MV-4-11 (cell line): ENCODE data around the gene BAMBI.

Experiments
- DNase-seq: peaks from one replicate; lab custom pipeline; 2025; lab: John Stamatoyannopoulos, UW

The BAMBI gene

DNA sequence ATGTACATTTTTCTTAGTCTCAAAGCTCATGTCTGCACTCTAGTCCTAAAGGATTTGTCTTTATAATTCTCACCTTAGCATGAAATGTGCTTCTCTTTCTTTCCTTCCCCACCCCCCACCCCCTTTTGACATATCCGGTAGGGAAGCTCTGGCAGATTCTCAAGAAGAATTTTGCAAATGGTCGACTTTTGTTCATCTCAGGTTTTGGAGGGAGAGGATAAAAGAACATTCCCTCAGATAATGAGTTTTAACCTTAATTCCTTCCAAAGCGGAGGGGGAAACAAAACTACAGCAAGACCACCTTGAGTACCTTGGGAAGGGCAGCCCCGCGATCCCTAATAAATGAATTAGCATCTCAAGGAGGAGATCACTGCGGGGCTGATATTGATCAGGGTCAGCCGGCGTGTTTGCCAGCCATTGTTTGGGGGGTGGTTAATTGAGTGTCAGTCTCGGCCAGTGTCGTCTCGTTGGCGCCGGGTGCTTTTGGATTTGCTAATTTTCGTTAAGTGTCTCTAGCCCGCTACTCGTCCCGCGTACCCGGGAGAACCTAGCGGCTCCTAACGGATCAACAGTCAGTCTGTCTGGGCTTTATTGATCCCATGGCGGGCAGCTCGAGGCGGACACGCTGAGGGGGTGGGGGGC is 874 bp upstream of the BAMBI start:
- DNase-seq = no peak

DNA sequence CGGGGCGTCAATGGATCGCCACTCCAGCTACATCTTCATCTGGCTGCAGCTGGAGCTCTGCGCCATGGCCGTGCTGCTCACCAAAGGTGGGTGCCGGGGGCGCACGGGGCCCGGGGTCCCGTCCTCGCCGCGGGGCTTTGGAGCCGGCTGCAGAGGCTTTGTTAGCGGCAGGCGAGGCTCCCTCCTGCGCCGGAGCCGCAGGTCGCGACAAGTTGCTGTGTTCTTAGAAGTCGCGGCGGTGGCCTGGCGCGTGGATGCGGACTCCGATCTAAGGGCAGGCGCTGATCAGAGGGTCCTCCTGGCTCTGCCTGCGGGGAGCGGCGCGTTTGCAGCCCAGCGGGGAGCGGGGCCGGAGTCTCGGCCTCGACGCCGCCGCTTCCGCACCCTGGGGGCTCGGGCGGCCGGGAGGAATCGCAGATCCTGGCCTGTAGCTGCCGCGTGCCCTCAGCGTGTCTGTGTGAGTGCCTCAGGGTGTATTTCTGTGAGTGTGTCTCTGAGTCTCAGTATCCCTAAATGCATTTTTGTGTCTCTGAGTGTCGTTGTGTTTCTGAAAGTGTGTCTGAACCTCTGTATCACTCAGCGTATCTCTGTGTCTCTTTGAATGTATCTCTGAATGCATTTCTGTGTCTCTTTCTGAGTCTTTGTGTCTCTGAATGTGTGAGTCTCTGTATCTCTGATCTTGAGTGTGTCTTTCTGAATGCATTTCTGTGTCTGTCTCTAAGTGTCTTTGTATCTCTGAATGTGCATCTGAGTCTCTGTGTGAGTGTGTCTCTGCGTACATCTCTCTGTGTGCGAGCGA is 766 bp downstream of the BAMBI start:
- DNase-seq = no peak

DNA sequence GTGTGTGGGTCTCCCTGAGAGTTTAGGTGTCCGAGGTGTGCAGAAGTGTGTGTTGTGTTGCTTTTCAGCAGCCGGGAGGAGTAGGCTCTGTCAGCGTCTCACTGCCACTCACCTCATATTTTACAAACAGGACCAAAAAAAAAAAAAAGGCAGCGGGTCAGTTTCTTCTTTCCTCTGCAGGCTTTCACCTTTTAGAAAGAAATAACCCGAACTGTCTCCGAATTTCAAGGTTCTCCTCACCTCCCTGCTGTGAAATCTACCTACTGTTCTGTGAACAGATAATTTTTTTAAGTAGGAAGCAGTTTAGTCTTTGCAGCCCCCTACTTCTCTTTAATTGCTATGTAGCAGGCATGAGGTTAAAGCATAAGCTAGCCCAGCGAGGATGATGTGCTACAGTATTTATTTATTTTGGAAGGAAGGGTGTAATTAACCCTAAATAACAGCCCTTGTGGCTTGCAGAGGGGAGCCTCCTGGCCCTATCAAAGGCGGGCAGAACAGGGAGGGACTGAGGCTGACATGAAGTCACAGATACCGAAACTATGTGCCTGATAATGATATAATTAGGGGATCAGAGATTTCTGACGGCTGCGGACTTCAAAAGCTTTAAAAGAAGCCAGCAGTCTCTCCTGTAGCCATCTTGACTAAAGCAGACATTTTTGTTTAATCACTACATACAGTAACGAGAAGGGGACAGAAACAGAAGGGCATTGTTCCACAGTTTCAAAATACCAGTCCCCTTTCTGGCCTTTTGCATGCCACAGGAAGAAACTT is 1.6 kb downstream of the BAMBI start:
- DNase-seq = no peak

DNA sequence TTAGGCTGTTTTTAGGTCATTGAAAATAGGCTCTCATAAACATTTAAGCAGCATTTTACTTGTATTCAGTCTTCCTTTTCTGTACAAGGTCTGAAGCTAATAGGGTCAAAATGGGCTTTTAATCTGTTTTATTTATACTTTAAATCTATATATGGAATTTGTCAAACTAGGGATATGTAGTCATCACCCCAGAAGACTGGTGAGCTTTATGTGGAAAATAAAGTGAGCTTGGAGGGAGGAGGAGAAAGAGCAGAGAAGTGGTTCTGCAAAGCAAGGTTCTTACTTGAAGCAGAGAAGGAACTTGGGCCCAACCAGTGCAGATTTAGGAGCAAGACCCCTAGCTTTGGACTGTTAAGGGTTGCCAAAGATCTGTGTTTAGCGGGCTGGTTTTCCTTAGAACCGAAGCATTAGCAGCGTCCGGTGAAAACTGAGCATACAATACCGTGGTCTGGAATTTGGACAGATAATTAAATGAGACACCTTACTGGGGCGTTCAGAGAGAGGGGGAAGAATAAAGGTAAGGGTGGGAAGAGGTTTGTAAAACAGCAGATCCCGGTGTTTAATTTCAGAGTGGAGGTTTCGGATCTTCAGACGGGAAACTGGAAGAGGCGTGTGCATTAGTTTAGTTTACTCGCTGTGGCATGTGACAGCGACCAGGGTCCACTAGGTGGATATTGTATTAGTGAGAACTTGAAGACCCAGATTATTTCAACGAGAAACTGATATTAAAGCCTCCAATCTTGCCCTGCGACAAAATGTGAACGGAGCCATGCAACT is 2.4 kb downstream of the BAMBI start:
- DNase-seq = no peak

DNA sequence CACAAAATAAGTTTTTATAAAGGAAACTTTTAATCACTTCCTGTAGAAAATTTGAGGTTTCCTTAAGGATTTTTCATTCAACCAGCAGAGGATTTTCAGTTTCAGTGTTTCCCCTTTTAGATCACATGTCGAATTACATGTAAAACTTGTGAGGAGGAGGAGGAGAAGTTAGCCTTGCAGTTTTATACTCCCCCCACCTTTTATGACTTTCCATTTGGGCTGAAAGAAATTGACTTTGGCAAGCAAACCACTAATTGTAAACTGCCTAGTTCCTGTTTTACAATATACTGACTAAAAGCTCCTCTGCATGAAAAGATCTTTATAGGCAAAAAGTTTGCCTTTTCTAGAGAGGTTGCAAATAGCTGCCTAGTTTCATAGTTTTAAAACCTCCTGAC is 3.0 kb downstream of the BAMBI start:
- peak; percentile 91 for DNase-seq

DNA sequence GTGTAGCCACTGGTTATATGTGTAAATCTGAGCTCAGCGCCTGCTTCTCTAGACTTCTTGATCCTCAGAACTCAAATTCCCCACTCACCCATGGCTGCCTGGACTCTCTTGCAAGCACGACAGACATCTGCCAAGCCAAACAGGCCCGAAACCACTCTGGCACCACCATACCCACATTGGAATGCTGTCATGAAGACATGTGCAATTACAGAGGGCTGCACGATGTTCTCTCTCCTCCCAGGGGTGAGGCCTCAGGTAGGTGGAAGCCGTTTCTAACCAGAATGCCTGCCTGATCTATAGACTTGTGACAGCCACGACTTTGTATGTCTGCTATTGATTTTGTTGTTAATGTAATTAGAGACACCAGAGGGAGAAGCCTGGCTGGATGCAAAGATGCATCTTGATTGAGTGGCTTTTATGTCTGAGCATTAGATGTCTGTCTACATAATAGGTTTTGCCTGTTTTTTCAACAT is 4.0 kb downstream of the BAMBI start:
- DNase-seq = no peak

DNA sequence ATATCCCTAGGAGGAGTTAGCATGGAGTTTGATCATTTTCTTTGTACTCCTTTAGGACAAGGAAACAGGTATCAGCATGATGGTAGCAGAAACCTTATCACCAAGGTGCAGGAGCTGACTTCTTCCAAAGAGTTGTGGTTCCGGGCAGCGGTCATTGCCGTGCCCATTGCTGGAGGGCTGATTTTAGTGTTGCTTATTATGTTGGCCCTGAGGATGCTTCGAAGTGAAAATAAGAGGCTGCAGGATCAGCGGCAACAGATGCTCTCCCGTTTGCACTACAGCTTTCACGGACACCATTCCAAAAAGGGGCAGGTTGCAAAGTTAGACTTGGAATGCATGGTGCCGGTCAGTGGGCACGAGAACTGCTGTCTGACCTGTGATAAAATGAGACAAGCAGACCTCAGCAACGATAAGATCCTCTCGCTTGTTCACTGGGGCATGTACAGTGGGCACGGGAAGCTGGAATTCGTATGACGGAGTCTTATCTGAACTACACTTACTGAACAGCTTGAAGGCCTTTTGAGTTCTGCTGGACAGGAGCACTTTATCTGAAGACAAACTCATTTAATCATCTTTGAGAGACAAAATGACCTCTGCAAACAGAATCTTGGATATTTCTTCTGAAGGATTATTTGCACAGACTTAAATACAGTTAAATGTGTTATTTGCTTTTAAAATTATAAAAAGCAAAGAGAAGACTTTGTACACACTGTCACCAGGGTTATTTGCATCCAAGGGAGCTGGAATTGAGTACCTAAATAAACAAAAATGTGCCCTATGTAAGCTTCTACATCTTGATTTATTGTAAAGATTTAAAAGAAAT is 4.8 kb downstream of the BAMBI start:
- DNase-seq = no peak

DNA sequence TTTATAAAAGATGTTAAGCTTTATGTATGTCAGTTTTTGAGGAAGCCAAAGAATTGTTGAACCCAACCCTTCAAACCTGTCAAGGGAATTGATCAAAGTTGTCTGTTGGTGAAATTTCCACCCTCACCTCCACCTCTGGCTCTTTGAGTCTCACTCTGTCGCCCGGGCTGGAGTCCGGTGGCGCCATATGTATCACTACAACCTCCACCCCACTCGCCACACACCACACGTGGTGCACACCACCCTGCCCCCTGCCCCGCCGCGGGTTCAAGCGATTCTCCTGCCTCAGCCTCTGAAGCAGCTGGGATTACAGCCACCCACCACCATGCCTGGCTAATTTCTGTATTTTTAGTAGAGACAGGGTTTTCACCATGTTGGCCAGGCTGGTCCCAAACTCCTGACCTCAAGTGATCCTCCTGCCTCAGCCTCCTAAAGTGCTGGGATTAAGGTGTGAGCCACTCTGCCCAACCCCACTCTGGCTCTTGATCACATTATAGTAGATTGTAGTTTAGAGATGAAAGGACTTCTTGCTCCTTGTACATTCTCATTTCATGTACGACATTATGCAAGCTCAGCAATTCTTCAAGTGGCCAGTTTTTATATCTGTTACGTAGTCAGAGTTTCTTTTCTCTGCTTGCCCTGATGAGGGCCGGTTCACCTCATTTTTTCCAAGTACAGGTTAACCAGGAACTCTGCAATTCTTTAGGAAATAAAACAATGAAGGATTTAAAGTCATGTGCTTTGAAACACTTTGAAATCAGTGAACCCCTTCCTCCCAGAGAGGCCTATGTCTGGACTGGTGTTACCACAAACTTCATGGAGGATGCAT is 7.0 kb downstream of the BAMBI start:
- no peak for DNase-seq

DNA sequence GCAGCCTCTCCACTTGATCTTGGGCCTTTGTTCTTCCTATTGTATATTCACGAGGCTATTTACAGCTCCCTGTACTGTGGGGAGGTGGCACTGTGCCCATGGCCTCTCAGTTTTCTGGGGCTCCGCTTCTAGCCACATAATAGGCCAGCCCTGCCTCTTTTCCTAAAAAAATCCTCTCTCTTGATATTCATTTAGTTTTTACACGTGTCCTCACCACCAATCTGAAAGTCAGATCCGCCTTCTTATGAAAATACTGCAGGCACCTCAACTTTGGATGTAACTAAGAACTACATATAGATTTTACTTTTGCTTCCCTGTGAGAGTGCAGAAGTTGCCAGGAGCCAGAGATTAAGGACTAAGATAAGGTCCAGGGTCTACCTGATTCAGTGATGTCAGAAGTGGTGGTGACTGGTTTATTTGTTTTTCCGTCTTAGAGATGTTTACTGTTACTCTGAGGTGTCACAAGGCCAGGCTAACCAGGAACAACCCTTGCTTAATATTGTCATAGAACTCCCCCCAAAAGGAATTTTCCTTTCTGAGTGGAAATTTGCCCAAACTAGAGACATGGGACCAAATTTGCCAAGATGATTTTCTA is 7.8 kb downstream of the BAMBI start:
- no peak for DNase-seq

DNA sequence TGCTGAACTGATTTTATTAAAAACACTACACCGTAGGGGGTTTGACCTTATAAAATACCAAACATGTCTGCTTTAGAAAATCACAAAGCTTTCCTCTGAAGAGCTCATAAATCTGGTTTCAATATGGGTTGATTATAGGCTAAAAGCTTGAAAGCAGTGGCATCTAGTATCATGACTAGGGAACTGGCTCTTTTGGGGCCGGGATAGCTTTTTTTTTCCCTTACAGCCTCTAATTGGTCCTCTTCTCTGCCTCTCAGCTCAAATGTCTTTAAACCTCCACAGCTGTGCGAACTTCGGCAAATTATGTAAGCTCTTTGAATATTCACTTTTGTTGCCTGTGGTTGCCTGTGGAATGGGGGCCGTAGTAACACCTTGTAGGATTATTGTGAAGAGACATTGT is 8.4 kb downstream of the BAMBI start:
- DNase-seq = no peak

DNA sequence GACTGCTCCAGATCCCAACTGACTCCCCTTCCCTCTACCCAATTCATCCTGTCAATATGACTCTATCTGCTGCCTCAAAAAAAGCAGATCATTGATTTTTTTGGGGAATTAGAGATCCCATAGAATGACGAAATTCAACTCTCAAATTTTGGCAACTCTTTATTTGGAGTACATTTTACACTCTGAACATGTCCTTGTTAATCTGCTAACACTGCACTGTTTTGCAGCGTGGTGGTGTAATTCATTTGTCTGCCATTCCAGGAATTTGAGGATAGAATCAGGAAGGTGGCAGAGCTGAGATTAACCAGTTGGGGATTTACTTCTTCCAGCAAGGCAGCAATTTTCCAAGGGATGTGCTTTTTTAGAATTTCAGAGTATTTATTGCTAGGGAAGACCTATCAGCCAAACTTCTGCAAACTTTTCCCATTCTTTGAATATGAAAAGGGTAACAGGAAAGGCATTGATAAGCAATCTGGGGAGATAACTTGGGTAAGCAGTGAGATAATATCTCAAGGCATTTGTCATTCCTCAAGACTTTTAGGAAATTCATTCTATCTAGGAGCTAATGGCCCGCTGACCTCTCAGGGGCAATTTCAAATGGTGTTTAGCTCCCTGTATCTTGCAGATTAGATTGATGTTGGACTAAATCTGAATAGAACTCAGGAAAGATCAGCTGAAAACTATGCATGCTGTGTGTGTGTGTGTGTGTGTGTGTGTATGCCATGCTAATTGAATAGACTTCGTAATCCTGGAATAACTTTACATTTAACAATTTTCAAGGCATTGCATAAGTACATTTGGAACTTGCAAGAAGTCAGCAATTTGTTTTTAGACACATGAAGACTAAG is 9.7 kb downstream of the BAMBI start:
- DNase-seq = no peak

DNA sequence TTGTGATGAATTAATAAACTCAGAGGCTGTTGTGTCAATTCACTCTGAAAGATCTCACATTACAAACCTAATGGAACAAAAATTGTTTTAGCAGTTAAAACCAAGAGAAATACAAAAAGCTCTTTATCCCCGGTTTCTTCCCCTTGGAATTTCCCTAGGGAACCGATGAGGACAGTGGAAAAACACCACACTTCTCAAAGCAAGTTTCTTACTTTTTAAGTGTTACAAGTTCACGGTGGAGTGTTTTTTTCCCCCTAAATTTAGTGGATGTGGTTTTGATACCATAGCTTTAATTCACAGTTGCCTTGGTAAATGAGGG is 10.3 kb downstream of the BAMBI start:
- DNase-seq = no peak

DNA sequence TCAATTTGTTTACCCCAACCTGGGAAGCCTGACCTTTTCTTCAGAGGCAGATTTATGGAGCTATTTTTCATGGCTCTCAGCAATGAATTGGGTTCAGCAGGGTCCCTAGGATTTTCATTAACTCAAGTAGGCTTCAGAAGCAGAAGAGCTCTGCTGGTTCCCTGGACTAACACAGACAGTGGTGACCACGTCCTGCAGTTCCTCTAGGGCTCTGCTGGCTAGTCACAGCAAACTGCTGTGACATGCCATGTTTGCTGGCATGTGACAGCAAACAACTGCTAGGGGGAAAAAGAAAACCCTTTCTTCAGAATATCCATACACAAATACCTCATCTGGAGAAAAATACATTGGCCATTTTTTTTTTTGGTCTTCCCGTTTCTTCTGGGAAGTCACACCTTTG is 13.2 kb downstream of the BAMBI start:
- no peak for DNase-seq

DNA sequence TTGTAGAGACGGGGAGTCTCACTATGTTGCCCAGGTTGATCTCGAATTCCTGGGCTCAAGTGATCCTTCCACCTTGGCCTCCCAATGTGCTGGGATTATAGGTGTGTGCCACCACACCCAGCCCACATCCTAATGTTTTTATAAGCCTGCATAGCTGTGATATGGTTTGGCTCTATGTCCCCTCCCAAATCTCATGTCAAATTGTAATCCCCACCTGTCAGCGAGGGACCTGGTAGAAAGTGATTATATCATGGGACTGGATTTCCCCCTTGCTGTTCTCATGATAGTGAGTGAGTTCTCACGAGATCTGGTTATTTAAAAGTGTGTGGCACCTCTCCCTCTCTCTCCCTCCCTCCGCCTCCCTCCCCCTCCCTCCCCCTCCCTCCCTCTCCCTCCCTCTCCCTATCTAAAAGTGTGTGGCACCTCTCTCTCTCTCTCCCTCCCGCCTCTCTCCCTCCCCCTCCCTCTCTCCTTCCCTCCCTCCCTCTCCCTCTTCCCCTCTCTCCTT is 13.9 kb downstream of the BAMBI start:
- no peak for DNase-seq

DNA sequence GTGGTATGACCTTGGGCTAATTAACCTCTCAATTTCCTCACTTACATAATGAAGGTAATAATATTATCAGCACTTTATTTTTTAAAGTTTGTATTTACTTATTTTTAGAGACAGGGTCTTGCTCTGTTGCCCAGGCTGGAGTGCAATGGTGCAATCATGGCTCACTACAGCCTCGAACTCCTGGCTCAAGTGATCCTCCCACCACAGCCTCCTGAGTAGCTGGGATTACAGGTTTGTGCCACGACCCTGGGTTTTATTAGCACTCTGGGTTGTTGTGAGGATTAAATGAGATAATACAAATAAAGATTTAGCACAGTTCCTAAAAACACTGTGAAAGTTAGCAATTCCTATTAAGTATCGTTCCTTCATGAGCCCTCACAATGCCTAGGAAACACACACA is 14.7 kb downstream of the BAMBI start:
- DNase-seq = no peak

DNA sequence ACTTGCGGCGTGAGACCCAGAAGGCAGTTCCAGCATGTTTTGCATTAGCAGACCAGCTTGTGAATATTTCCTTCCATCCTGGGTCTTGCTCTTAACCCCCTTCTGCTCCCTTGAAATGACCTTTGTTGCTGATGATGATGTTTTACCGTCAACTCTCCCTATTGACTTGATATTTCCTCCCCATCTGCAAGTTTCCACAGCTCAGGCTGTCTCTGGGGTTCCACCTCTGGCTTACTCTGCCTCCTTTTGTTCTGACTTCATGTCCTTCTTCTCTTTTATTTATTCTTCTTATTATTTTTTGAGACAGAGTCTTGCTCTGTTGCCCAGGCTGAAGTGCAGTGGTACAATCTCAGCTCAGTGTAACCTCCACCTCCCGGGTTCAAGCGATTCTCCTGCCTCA is 17.2 kb downstream of the BAMBI start:
- DNase-seq = no peak

DNA sequence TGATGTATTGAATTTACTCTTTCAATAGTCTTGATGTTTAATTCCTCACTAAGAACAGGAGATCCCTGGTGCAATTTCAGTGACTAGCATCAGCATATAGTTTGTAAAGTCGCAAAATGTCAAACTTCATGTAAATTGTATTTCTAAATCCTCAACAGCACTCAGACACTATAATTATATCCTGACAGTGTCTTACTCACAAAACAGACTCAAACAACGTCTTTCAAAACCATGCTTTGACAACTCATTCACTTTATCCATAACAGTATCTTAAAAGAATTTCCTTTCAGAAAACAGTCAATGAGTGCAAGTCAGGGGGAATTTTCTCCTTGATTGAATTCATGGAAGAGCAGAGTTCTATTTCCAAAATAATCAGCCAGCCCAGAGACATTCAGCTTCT is 20.8 kb downstream of the BAMBI start:
- DNase-seq = no peak

DNA sequence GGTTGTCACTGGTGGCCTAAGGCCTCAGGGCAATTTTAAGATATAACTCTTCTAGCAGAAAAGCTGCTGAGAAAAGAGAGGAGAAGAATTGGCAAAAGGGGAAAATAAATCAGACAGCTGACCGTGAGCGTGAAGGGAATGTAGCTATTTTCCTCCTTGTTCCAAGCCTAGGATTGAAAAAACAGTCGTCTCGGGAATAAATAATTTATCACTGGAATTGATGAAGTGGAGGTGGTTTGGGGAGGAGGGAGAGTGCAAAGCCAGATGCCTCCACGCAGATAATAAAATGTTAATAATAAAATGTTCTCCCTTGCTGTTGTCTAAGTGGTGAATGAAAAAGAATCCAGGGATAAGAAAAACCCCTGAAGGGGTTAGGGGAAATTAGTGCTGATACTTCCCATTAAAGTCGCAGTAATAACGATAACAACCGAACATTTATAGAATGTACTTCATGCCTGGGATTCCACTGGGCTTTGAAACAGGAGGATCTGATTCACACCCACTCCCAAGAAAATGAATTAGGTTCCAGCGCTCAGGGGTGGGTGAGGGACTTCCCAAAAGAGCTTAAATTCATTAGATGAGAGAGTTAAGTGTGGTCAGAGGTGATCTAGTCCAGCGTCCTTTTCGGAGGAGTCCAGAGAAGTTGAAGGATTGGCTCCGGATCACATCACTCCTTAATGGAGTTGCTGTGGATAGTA is 27.3 kb downstream of the BAMBI start:
- no peak for DNase-seq
